ENCODE data around the gene PRDM5.

- TF ChIP-seq SNRNP70 (IDR thresholded peaks at IDR 0.05; ENCODE audit: low read depth, low read length) (no peak), TBX2 (CRISPR knock-in tag; IDR thresholded peaks at IDR 0.05; ENCODE audit: borderline replicate concordance) (no peak), ZNF3 (CRISPR knock-in tag; IDR thresholded peaks at IDR 0.05) (no peak), SMAD3 (CRISPR knock-in tag; IDR thresholded peaks at IDR 0.05) (no peak), TBX3 (IDR thresholded peaks at IDR 0.05; ENCODE audit: borderline replicate concordance) (no peak), FOXK1 (CRISPR knock-in tag; IDR thresholded peaks at IDR 0.05; ENCODE audit: borderline replicate concordance, low read depth) (no peak), HDAC2 (CRISPR knock-in tag; IDR thresholded peaks at IDR 0.05) (no peak), ZNF232 (CRISPR knock-in tag; IDR thresholded peaks at IDR 0.05; ENCODE audit: borderline replicate concordance) (no peak), FOXK2 (IDR thresholded peaks at IDR 0.05) (no peak), FOXA1 (IDR thresholded peaks at IDR 0.05) (no peak), FOXA1 (CRISPR knock-in tag; IDR thresholded peaks at IDR 0.05) (no peak), ZNF552 (CRISPR knock-in tag; IDR thresholded peaks at IDR 0.05; ENCODE audit: borderline replicate concordance) (no peak)
- TF ChIP-seq, protein P1, sequence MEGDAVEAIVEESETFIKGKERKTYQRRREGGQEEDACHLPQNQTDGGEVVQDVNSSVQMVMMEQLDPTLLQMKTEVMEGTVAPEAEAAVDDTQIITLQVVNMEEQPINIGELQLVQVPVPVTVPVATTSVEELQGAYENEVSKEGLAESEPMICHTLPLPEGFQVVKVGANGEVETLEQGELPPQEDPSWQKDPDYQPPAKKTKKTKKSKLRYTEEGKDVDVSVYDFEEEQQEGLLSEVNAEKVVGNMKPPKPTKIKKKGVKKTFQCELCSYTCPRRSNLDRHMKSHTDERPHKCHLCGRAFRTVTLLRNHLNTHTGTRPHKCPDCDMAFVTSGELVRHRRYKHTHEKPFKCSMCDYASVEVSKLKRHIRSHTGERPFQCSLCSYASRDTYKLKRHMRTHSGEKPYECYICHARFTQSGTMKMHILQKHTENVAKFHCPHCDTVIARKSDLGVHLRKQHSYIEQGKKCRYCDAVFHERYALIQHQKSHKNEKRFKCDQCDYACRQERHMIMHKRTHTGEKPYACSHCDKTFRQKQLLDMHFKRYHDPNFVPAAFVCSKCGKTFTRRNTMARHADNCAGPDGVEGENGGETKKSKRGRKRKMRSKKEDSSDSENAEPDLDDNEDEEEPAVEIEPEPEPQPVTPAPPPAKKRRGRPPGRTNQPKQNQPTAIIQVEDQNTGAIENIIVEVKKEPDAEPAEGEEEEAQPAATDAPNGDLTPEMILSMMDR (CRISPR knock-in tag; IDR thresholded peaks at IDR 0.05) = no peak
- TF ChIP-seq, protein P2, sequence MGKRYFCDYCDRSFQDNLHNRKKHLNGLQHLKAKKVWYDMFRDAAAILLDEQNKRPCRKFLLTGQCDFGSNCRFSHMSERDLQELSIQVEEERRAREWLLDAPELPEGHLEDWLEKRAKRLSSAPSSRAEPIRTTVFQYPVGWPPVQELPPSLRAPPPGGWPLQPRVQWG (CRISPR knock-in tag; IDR thresholded peaks at IDR 0.05; ENCODE audit: borderline replicate concordance, low read depth) = no peak
These were observed 47.4 kb downstream of the PRDM5 start for GRCh38 chr4:120874792-120875774.
